Measurements from ENCODE around the gene EYA4. TPM values are rescaled to one million over a fixed set of nuclear protein-coding genes. Genes with fewer than 3 reads are reported as not detected.

The EYA4 gene
- total RNA-seq, 4 donors from 2014 or later = 1.4 to 3.1 (median 1.6) TPM

GRCh38 chr6:133407320-133408100 lies 166.4 kb downstream of the EYA4 start:
- H3K36me3 ChIP-seq = no peaks in the 10 kb centered on the region
- WGBS, 2 donors (ENCODE audit: low coverage in 1 of 2) = 76 to 79% methylated on average over 3 of the region's 3 CpGs
- H3K4me1 ChIP-seq = no peaks in the 10 kb centered on the region
- no peaks in the 10 kb centered on the region for H3K9me3 ChIP-seq
- H3K27me3 ChIP-seq = no peaks in the 10 kb centered on the region
- no peak overlapping the region for H3K27ac ChIP-seq
- no peak for ATAC-seq
- no peak overlapping the region for H3K4me3 ChIP-seq
- TF ChIP-seq POLR2AphosphoS5 (IDR thresholded peaks at IDR 0.05) (no peak), CTCF (IDR thresholded peaks at IDR 0.05) (no peak), POLR2A (IDR thresholded peaks at IDR 0.05) (no peak), EP300 (IDR thresholded peaks at IDR 0.05) (no peak)

- Histone ChIP-seq H3K4me3 (no peak overlapping the region), H3K36me3 (no peaks in the 10 kb centered on the region), H3K4me1 (no peaks in the 10 kb centered on the region), H3K9me3 (no peaks in the 10 kb centered on the region), H3K27me3 (no peaks in the 10 kb centered on the region), H3K27ac (no peak overlapping the region)
- 54 to 91% methylated on average over 2 of the region's 2 CpGs for WGBS, 2 donors (ENCODE audit: low coverage in 1 of 2)
- no peak for ATAC-seq
- no peak for TF ChIP-seq CTCF (IDR thresholded peaks at IDR 0.05)
- no peak for TF ChIP-seq POLR2AphosphoS5 (IDR thresholded peaks at IDR 0.05)
- TF ChIP-seq POLR2A (IDR thresholded peaks at IDR 0.05) = no peak
- no peak for TF ChIP-seq EP300 (IDR thresholded peaks at IDR 0.05)
Measured at GRCh38 chr6:133408132-133408531, 167.0 kb downstream of the EYA4 start.

GRCh38 chr6:133408543-133408942 lies 167.4 kb downstream of the EYA4 start:
- H3K27ac ChIP-seq = no peak overlapping the region
- no peaks in the 10 kb centered on the region for H3K9me3 ChIP-seq
- H3K27me3 ChIP-seq = no peaks in the 10 kb centered on the region
- WGBS, 2 donors (ENCODE audit: low coverage in 1 of 2) = 73 to 74% methylated on average over 2 to 3 of the region's 3 CpGs
- H3K4me1 ChIP-seq = no peaks in the 10 kb centered on the region
- ATAC-seq = no peak
- H3K4me3 ChIP-seq = no peak overlapping the region
- no peak for TF ChIP-seq CTCF (IDR thresholded peaks at IDR 0.05)
- TF ChIP-seq POLR2AphosphoS5 (IDR thresholded peaks at IDR 0.05) = no peak
- no peak for TF ChIP-seq POLR2A (IDR thresholded peaks at IDR 0.05)
- no peak for TF ChIP-seq EP300 (IDR thresholded peaks at IDR 0.05)
- no peaks in the 10 kb centered on the region for H3K36me3 ChIP-seq

- Histone ChIP-seq H3K4me1 (no peaks in the 10 kb centered on the region), H3K36me3 (no peaks in the 10 kb centered on the region), H3K4me3 (no peak overlapping the region), H3K27ac (no peak overlapping the region), H3K27me3 (no peaks in the 10 kb centered on the region), H3K9me3 (no peaks in the 10 kb centered on the region)
- WGBS, 2 donors (ENCODE audit: low coverage in 1 of 2) = 40 to 58% methylated on average over 5 to 6 of the region's 6 CpGs
- no peak for TF ChIP-seq CTCF (IDR thresholded peaks at IDR 0.05)
- ATAC-seq = no peak
Measured at GRCh38 chr6:133410638-133411435, 169.7 kb downstream of the EYA4 start.

- ATAC-seq = no peak
- no peak overlapping the region for H3K4me3 ChIP-seq
- no peaks in the 10 kb centered on the region for H3K27me3 ChIP-seq
- no peak overlapping the region for H3K27ac ChIP-seq
- no peaks in the 10 kb centered on the region for H3K4me1 ChIP-seq
- H3K9me3 ChIP-seq = no peaks in the 10 kb centered on the region
- no peak for TF ChIP-seq POLR2AphosphoS5 (IDR thresholded peaks at IDR 0.05)
- H3K36me3 ChIP-seq = no peaks in the 10 kb centered on the region
Measured at GRCh38 chr6:133411757-133412156, 170.6 kb downstream of the EYA4 start.
